ENCODE measurements around the gene SIX4.
A peak's percentile ranks its signal among the peaks of the same experiment; 100 is the strongest.
"Not testable (repeated sequence)": the region's sequence is repeated elsewhere in the genome, so short reads cannot be mapped to it uniquely, and the experiment has no call there.

Gene SIX4

DNA sequence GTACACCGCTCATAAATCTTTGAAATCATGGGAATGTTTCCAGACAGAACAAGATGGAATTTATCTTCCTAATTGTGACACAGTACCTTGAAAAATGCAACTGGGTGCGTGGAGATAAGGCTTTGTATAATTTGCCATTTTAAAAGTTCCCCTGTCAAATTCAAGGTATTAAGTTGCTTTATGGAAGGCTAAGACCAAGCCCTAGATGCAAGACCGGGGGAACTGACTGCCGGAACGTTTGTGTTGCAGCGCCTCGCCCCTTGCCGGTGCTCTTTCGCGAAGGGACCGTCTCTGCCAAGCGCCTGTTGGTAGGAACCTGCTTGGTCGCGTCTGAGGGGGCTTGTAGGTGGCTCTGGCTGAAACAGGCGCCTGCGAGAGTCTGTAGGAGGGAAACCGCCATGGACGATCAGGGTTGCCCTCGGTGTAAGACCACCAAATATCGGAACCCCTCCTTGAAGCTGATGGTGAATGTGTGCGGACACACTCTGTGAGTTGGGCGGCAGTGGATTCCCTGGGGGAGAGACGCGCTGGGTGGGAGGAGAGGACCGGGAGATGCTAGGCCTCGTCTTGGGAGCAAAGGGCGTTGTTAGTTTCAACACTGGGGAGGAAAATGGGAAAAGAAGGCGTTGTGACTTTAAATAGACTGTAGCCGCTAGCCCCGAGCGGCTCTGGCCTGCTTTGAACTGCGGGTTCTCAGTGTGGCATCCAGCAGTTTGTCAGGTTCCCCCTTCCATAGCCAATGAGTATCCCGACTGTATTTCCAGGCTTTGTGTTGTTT is 10.5 kb upstream of the SIX4 start, which contains the start of gene MNAT1:
MNAT1 (plus strand) TSS at position 297 of the 778 bp plus-strand sequence; CDS start at position 399, 102 bp downstream.
- Mint-ChIP-seq H3K27me3 (no peaks in the 10 kb centered on the region), H3K27ac (peak within 1 kb of the TSS; percentile 96), H3K4me1 (peaks cover 30% of the 10 kb centered on the region), H3K36me3 (no peaks in the 10 kb centered on the region), H3K4me3 (peak within 1 kb of the TSS; percentile 94), H3K9me3 (peaks cover 3% of the 10 kb centered on the region)
- ATAC-seq = peak; percentile 92

DNA sequence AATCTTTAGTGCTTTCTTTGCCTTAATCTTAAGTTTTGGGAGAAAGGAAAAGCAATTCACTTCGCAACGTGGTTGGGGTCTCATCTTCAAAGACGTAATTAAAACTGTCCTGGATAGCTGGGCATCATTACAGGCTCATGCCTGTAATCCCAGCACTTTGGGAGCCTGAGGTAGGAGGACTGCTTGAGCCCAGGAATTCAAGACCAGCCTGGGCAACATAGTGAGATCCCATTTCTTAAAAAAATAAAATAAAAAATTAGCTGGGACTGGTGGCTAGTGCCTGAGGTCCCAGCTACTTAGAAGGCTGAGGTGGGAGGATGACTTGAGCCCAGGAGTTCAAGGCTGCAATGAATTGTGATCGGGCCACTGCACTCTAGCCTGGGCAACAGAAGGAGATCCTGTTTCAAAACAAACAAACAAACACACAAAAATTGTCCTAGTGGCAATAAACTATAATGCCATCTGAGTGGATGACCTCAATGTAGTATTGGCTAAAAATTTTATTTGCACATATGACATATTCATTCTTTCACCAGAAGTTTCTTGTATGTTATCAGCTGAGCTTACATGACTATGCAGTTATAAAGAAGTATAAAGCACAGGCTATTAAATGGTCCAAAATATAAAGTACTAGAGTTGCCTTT is 8.8 kb upstream of the SIX4 start:
- peaks cover 16% of the 10 kb centered on the region for H3K27me3 Mint-ChIP-seq
- no peaks in the 10 kb centered on the region for H3K36me3 Mint-ChIP-seq
- H3K4me1 Mint-ChIP-seq = peaks cover 17% of the 10 kb centered on the region
- H3K27ac Mint-ChIP-seq = no peak overlapping the region
- H3K4me3 Mint-ChIP-seq = no peak overlapping the region
- no peak for ATAC-seq
- H3K9me3 Mint-ChIP-seq = peaks cover 3% of the 10 kb centered on the region

DNA sequence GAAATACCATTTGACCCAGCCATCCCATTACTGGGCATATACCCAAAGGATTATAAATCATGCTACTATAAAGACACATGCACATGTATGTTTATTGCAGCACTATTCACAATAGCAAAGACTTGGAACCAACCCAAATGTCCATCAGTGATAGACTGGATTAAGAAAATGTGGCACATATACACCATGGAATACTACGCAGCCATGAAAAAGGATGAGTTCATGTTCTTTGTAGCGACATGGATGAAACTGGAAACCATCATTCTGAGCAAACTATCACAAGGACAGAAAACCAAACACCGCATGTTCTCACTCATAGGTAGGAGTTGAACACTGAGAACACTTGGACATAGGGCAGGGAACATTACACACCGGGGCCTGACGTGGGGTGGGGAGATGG is 7.1 kb upstream of the SIX4 start:
- H3K36me3 Mint-ChIP-seq, H3K27ac Mint-ChIP-seq, ATAC-seq, H3K4me3 Mint-ChIP-seq, H3K9me3 Mint-ChIP-seq: not testable (repeated sequence)
- Mint-ChIP-seq H3K4me1 (peaks cover 15% of the 10 kb centered on the region), H3K27me3 (peaks cover 31% of the 10 kb centered on the region)

DNA sequence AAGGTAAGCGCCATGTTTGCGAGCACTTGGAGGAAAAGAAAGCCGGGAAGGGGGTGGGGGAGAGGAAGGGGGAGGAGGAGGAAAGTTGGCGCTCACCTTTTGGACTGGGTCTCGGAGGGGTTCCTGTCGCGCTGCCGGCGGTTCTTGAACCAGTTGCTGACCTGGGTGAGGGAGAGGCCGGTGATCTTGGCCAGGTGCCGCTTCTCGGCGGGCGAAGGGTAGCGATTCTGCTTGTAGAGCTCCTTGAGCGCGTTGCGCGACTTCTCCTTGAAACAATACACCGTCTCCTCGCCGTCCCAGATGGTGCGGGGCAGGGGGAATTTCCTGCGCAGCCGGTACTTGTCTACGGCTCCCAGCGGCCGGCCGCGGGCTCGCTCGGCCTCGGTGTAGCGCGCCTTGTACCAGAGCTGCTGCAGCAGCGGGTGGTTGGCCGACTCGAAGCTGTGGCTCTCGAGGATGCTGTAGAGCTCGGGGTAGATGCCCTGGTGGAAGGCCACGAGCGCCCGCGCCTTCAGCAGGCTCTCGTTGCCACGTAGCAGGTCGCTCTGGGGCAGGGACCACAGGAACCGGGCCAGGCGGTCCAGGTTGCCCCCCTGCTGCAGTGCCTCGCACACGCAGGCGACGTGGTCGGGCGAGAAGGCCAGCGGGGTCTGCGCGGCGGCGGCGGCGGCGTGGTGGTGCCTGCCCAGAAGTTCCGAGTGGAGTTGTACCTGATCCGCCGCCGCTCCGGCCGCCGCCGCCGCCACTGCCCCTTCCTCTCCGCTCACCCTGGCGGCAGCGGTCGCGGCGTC is 840 bp downstream of the SIX4 start:
- Mint-ChIP-seq H3K27ac (peak overlapping the region; percentile 42), H3K9me3 (no peaks in the 10 kb centered on the region), H3K4me3 (peak overlapping the region; percentile 83), H3K4me1 (peaks cover 15% of the 10 kb centered on the region), H3K36me3 (no peaks in the 10 kb centered on the region), H3K27me3 (peaks cover 77% of the 10 kb centered on the region)
- ATAC-seq = peak; percentile 65

DNA sequence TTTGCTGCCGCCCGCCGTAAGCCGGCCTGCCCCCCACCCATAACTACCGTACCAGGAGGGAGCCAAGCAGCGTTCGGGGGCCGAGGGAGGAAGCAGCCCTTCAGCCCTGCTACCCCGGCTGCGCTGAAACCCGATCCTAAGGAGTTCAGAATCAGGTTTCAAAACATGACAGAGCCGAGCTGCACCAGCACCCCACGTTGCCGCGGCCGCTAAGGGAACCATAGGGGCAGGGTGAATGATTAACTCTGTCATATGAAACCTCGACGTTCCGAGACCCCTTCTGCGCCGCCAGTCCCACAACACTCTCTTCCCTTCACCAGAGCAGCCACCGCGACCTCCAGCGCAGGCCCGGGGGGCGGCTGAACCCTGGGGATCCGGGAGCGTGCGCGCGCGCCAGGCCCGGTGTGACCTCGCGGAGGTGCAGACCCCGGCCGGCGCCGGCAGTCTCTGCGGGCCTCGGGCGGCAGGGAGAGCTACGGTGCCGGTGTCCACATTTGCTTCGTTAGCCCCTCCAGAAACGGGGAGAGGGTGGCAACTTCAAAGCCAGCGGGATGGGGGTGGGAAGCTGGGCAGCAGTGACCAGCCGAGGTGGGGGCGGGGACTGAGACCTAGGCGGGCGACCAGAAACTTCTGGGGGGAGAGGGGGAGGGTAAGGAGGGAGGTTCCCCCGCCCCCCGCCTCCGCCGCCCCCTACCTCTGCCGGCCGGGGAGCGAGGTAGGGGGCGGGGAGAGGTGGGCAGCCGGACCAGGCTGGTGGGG is 1.6 kb downstream of the SIX4 start:
- no peak for ATAC-seq
- Mint-ChIP-seq H3K9me3 (no peaks in the 10 kb centered on the region), H3K4me3 (peak overlapping the region; percentile 83), H3K4me1 (peaks cover 15% of the 10 kb centered on the region), H3K27me3 (peaks cover 73% of the 10 kb centered on the region), H3K27ac (peak overlapping the region; percentile 42), H3K36me3 (no peaks in the 10 kb centered on the region)

DNA sequence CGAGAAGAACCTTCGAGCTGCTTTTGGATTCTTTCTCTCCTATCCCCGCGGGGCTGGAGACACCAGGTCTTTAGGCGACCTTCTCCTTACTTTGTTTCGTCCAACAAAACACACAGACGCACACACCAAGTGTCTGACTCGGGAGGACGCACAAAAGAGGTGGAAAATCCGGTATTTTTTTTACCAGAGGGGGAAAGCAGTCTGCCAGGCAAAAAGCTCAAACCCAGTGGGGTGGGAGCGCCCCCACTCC is 2.1 kb downstream of the SIX4 start:
- Mint-ChIP-seq H3K4me3 (peak overlapping the region; percentile 83), H3K36me3 (no peaks in the 10 kb centered on the region), H3K27me3 (peaks cover 68% of the 10 kb centered on the region), H3K4me1 (peaks cover 15% of the 10 kb centered on the region), H3K27ac (no peak overlapping the region), H3K9me3 (no peaks in the 10 kb centered on the region)
- ATAC-seq = no peak

DNA sequence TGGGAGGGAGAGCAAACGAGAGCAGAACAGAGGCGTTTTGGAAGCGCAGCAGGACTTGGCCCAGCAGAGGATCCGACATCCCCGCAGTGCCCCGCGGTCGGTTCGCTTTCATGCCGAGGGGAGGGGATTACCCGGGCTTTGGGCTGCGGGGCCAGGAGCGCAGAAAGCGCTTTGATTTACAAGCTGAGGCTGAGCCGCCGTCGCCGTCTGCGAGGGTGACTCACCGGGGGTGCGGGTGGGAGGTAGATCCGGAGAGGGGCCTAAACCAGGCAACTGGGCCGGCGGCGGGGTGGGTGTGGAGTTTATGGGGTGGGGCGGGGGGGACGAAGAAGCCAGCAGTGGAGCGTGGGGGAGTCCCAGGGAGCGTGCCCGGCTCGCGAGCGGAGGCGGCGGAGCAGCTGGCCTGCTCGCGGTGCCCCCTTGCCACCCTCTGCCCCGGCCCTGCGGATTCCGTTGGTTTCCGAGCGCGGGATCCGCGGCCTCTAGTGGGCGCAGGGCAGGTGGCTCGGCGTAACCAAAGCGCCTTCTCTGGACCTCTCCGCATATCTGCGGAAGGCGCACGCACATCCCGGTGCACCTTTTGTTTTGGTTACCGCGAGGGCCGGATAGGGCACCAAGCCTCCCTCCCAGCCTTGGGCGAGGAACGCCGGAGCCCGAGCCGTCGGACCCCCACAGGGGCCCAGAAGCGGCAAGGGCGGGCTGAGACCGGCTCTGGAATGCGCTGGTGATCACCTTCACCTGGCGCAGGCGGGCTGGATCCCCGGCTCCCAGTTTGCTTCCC is 2.6 kb downstream of the SIX4 start:
- Mint-ChIP-seq H3K36me3 (no peaks in the 10 kb centered on the region), H3K9me3 (no peaks in the 10 kb centered on the region), H3K27me3 (peaks cover 62% of the 10 kb centered on the region), H3K4me3 (peak overlapping the region; percentile 83), H3K27ac (no peak overlapping the region), H3K4me1 (peaks cover 15% of the 10 kb centered on the region)
- ATAC-seq = peak; percentile 63

DNA sequence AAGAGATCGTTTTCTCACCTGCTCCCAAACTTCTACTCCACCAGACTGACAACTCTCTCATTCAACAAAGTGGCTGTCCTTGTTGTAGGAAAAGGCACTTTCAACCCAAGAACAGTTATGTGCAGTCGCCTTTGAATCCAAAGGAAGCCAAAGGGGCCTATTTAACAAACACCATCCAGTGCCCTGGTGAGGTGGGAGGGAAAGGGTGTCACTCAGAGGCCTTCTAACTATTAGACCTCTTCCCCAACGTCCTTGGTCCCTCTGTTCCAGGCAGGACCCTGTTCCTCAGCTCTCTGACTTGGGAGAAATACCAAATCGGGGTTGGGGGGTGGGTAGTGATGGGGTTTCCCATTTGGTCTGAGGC is 3.2 kb downstream of the SIX4 start:
- ATAC-seq = no peak
- Mint-ChIP-seq H3K27me3 (peaks cover 62% of the 10 kb centered on the region), H3K9me3 (no peaks in the 10 kb centered on the region), H3K4me1 (peaks cover 15% of the 10 kb centered on the region), H3K27ac (no peak overlapping the region), H3K36me3 (no peaks in the 10 kb centered on the region), H3K4me3 (peak overlapping the region; percentile 68)

DNA sequence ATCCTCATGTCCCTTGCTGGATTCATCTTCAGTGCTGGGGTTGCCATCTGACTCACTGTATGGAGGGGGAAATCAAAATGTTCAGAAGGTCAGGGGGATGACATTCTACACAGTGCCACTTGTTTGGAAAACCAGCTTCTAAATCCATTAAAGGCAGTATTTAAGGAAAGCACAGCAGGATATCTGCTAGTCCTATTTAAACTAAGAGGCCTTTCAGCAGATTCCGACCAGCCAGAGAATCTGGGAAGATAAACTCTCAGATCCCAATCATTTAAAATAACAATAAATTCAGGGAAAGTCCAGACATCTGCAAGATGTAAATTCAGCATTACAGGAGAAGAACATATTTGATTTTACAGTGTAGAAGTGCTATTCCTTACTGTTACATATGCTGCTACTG is 3.8 kb downstream of the SIX4 start:
- Mint-ChIP-seq H3K9me3 (no peaks in the 10 kb centered on the region), H3K27ac (no peak overlapping the region), H3K4me3 (no peak overlapping the region), H3K27me3 (peaks cover 59% of the 10 kb centered on the region), H3K4me1 (peaks cover 15% of the 10 kb centered on the region), H3K36me3 (no peaks in the 10 kb centered on the region)
- no peak for ATAC-seq

DNA sequence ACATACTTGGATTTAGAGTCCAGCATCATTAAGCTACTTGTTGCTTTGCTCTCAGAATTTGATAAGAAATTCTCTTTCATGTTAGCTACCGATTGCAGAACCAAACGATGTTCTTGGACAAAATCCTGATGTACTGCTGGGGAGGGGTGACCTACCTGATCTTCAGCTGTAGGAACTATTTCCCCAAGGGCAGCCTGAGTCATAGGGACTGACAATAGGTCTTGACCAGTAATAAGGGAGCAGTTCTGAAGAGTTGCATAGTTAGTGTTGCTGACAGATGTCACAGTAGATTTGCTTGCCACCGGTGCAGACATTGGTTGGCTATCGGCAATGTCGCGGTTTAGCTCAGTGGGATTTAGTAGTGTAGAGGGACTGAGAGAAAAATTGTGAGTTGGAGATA is 10.6 kb downstream of the SIX4 start:
- Mint-ChIP-seq H3K4me1 (no peaks in the 10 kb centered on the region), H3K27me3 (peaks cover 5% of the 10 kb centered on the region), H3K27ac (no peak overlapping the region), H3K36me3 (no peaks in the 10 kb centered on the region), H3K9me3 (no peaks in the 10 kb centered on the region), H3K4me3 (no peak overlapping the region)
- ATAC-seq = no peak

DNA sequence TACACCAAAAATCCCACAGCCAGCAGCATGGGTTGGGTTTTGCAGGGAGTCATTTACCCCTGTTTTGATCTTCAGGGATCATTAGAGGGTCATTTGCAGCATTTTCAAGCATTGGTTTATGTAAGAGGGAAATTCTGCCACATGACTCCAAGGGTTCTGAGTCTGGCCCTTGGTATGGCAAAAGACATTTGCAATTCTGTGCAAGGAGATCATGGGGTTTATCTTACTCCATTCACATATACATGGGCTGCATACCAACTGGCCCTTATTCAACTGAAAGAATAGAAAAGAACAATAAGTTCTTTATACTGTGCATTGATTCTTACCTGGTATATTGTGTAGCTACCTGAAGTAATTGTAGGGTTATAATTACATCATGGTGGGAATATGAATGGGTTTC is 13.7 kb downstream of the SIX4 start:
- H3K27ac Mint-ChIP-seq = no peak overlapping the region
- no peaks in the 10 kb centered on the region for H3K36me3 Mint-ChIP-seq
- H3K27me3 Mint-ChIP-seq = no peaks in the 10 kb centered on the region
- no peak overlapping the region for H3K4me3 Mint-ChIP-seq
- no peaks in the 10 kb centered on the region for H3K4me1 Mint-ChIP-seq
- ATAC-seq = no peak
- H3K9me3 Mint-ChIP-seq = no peaks in the 10 kb centered on the region

DNA sequence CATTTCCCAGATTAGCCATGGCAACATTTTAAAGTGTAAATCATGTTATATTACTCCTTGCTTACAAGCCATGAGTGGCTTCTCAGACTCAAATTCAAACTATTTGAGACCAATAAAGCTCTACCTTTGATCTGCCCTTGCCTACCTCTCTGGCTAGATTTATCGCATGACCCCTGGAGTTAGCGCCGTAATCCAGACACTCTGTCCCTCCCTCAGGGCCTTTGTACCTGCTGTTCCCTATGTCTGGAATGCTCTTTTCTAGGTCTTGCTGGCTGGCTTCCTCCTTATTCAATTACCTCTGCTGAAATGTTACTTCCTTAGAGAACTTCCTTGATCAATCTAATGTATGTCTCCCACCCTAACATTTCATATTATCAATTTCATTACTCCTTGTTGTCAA is 16.3 kb downstream of the SIX4 start:
- Mint-ChIP-seq H3K4me1 (no peaks in the 10 kb centered on the region), H3K4me3 (no peak overlapping the region), H3K27me3 (no peaks in the 10 kb centered on the region), H3K9me3 (no peaks in the 10 kb centered on the region), H3K36me3 (no peaks in the 10 kb centered on the region), H3K27ac (no peak overlapping the region)
- no peak for ATAC-seq

DNA sequence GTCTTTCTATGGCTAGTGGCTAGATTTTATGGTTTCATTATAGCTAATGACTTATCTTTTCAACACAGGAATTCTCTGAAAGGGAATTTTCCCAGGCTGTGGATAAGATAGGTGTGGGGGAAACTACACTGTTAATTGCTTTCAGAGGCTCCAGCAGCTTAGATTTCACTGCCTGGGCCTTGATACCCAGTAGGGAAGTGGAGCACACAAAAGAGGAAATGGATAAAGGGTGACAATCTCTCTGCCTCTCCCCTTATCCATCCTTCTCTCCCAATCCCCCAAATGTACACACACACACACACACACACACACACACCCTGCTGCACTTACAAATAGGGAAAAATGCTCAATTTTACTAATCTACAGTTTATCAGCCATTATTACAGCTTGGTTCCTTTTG is 19.1 kb downstream of the SIX4 start:
- Mint-ChIP-seq H3K9me3 (peaks cover 12% of the 10 kb centered on the region), H3K36me3 (peaks cover 8% of the 10 kb centered on the region), H3K4me3 (no peak overlapping the region), H3K4me1 (no peaks in the 10 kb centered on the region), H3K27me3 (no peaks in the 10 kb centered on the region), H3K27ac (no peak overlapping the region)
- no peak for ATAC-seq

DNA sequence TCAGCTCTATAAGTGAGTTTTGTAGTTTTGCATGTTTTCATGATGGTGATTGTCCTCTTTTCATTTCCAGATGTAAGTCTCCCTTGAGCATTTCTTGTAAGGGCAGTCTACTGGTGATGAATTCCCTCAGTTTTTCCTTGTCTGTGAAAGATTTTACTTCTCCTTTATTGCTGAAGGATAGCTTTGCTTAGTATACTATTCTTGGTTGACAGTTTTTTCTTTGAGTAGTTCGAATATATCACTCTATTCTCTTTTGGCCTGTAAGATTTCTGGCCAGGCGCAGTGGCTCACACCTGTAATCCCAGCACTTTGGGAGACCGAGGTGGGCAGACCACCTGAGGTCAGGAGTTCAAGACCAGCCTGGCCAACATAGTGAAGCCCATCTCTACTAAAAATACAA is 23.6 kb downstream of the SIX4 start:
- peaks cover 8% of the 10 kb centered on the region for H3K36me3 Mint-ChIP-seq
- H3K27ac Mint-ChIP-seq = no peak overlapping the region
- no peak overlapping the region for H3K4me3 Mint-ChIP-seq
- H3K4me1 Mint-ChIP-seq = no peaks in the 10 kb centered on the region
- peaks cover 17% of the 10 kb centered on the region for H3K9me3 Mint-ChIP-seq
- ATAC-seq = no peak
- H3K27me3 Mint-ChIP-seq = peaks cover 18% of the 10 kb centered on the region

DNA sequence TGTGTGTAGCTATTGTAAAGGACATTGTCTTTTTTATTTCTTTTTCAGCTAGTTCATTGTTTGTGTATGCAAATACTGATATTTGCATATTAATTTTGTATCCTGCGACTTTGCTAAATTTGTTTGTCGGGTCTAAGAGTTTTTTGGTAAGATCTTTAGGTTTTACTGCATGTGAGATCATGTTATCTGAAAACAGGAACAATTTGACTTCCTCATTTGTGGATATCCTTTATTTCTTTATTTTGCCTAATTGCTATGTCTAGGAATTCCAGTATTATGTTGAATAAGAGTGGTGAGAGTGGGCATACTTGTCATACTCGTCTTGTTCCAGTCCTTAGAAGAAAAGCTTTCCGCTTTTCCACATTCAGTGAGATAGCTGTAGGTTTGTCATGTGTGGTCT is 28.8 kb downstream of the SIX4 start:
- no peak for ATAC-seq
- peaks cover 9% of the 10 kb centered on the region for H3K9me3 Mint-ChIP-seq
- H3K27ac Mint-ChIP-seq = no peak overlapping the region
- H3K4me3 Mint-ChIP-seq = no peak overlapping the region
- no peaks in the 10 kb centered on the region for H3K4me1 Mint-ChIP-seq
- H3K27me3 Mint-ChIP-seq = peaks cover 36% of the 10 kb centered on the region
- H3K36me3 Mint-ChIP-seq = no peaks in the 10 kb centered on the region

Data from stimulated activated memory B cell treated with anti-CD40 and anti-IgM and Interleukin-4, amounts not matched to agents 10 μg/mL and 1 μg/mL and 100 μg/mL, for 72 hours (primary cell).